Progenitor cell of endocrine pancreas (in vitro differentiated cells): ENCODE measurements around the gene BPHL. TPM values are rescaled to one million over a fixed set of nuclear protein-coding genes. Genes with fewer than 3 reads are reported as not detected.
A peak's percentile ranks its signal among the peaks of the same experiment; 100 is the strongest.

ENCODE experiments used
- DNase-seq: peaks from one replicate; pipeline ENCODE4 v3.0.0; 2021; ENCODE audit warnings: low spot score; ENCODE audit not compliant: unreplicated experiment
- H3K27ac Mint-ChIP-seq: 2 replicates; pipeline ENCODE4 v1.8.0; 2021; ENCODE audit warnings: mild to moderate bottlenecking, moderate library complexity, mixed read lengths
- H3K27me3 Mint-ChIP-seq: 2 replicates; pipeline ENCODE4 v1.8.0; 2021; ENCODE audit warnings: mixed read lengths
- H3K36me3 Mint-ChIP-seq: 2 replicates; pipeline ENCODE4 v1.8.0; 2022; ENCODE audit warnings: mixed read lengths; ENCODE audit not compliant: insufficient read depth
- H3K4me1 Mint-ChIP-seq: 2 replicates; pipeline ENCODE4 v1.8.0; 2021; ENCODE audit warnings: low read depth, mixed read lengths
- H3K4me3 Mint-ChIP-seq: 2 replicates; pipeline ENCODE4 v1.8.0; 2021; ENCODE audit warnings: low read depth, mild to moderate bottlenecking, moderate library complexity, mixed read lengths
- H3K9me3 Mint-ChIP-seq: 2 replicates; pipeline ENCODE4 v1.8.0; 2021; ENCODE audit warnings: low read depth, mixed read lengths
- total RNA-seq: library from RNA; stranded (reverse); gene quantifications from 2 replicates; pipeline ENCODE4 v1.2.1, GENCODE V29; 2021
- TF ChIP-seq, protein P1 (sequence below): fragments of 200-600 bp; sonication (generic); IDR thresholded peaks from one replicate; pipeline ENCODE4 v1.5.0; 2021; ENCODE audit warnings: antibody characterized with exemption, mild to moderate bottlenecking; ENCODE audit not compliant: unreplicated experiment

BPHL gene
- total RNA-seq, 1 donor from 2014 or later = 68.4 TPM

DNA sequence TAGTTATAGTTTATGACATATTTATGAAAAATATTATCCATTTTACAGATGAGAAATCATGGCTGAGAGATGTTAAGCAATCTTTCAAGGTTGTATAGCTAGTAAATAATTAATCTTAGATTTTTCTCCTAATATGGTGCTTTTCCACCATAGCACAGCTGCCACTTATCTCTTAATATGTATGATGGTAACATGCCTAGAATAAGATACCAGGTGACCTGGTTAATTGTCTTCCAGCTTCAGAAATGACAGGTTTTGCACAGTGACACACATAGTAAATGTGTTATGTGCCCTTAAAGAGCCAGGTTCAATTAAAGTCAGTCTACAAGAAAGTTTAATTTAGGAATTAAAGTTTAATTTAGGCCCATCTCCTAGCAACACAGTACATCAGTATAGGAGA lies 24.0 kb downstream of the BPHL start:
- Mint-ChIP-seq H3K9me3 (no peaks in the 10 kb centered on the region), H3K27ac (no peak overlapping the region), H3K27me3 (no peaks in the 10 kb centered on the region), H3K36me3 (peaks cover 42% of the 10 kb centered on the region), H3K4me3 (no peak overlapping the region), H3K4me1 (peaks cover 2% of the 10 kb centered on the region)
- TF ChIP-seq, protein P1, sequence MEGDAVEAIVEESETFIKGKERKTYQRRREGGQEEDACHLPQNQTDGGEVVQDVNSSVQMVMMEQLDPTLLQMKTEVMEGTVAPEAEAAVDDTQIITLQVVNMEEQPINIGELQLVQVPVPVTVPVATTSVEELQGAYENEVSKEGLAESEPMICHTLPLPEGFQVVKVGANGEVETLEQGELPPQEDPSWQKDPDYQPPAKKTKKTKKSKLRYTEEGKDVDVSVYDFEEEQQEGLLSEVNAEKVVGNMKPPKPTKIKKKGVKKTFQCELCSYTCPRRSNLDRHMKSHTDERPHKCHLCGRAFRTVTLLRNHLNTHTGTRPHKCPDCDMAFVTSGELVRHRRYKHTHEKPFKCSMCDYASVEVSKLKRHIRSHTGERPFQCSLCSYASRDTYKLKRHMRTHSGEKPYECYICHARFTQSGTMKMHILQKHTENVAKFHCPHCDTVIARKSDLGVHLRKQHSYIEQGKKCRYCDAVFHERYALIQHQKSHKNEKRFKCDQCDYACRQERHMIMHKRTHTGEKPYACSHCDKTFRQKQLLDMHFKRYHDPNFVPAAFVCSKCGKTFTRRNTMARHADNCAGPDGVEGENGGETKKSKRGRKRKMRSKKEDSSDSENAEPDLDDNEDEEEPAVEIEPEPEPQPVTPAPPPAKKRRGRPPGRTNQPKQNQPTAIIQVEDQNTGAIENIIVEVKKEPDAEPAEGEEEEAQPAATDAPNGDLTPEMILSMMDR = no peak
- DNase-seq = no peak

DNA sequence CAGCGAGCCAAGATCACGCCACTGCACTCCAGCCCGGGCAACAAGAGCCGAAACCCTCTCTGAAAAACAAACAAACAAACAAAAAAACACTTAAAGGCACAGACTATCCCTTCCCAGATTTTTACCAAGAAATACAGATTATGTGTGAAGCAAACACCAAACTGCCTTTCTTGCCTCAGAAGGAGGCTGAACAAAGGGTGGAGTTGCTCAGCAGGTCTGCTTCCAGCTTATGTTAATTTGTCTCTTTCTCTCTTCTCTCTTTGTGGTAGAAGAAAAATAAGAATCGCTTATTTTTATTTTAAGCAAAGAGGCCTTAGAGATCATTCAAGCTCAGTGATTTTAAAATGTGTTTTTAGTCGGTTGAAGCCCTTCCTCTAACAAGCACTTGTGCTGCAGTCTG lies 24.6 kb downstream of the BPHL start:
- peaks cover 2% of the 10 kb centered on the region for H3K4me1 Mint-ChIP-seq
- TF ChIP-seq, protein P1 = no peak
- H3K9me3 Mint-ChIP-seq = no peaks in the 10 kb centered on the region
- no peak overlapping the region for H3K4me3 Mint-ChIP-seq
- H3K27me3 Mint-ChIP-seq = no peaks in the 10 kb centered on the region
- no peak overlapping the region for H3K27ac Mint-ChIP-seq
- no peak for DNase-seq
- H3K36me3 Mint-ChIP-seq = peaks cover 40% of the 10 kb centered on the region

DNA sequence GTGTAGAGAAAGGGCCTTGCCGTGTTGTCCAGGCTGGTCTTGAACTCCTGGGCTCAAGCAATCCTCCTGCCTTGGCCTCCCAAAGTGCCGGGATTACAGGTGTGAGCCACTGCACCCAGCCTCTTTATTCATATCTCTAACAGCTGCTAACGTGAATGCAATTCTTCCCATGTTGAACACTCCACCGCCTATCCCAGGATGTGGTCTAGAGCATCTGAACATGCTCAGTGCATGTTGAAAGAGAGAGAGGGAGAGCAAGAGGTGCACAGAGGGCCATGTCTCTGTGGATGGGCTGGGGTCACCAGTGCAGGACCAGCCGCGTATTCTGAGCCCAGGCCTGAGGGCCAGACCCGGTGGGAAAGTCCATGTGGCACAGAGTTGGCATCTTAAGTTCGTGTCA lies 26.1 kb downstream of the BPHL start:
- no peak overlapping the region for H3K4me3 Mint-ChIP-seq
- H3K27ac Mint-ChIP-seq = peak overlapping the region; percentile 24
- no peaks in the 10 kb centered on the region for H3K9me3 Mint-ChIP-seq
- no peak for DNase-seq
- TF ChIP-seq, protein P1 = no peak
- no peaks in the 10 kb centered on the region for H3K4me1 Mint-ChIP-seq
- H3K36me3 Mint-ChIP-seq = peaks cover 32% of the 10 kb centered on the region
- H3K27me3 Mint-ChIP-seq = no peaks in the 10 kb centered on the region

DNA sequence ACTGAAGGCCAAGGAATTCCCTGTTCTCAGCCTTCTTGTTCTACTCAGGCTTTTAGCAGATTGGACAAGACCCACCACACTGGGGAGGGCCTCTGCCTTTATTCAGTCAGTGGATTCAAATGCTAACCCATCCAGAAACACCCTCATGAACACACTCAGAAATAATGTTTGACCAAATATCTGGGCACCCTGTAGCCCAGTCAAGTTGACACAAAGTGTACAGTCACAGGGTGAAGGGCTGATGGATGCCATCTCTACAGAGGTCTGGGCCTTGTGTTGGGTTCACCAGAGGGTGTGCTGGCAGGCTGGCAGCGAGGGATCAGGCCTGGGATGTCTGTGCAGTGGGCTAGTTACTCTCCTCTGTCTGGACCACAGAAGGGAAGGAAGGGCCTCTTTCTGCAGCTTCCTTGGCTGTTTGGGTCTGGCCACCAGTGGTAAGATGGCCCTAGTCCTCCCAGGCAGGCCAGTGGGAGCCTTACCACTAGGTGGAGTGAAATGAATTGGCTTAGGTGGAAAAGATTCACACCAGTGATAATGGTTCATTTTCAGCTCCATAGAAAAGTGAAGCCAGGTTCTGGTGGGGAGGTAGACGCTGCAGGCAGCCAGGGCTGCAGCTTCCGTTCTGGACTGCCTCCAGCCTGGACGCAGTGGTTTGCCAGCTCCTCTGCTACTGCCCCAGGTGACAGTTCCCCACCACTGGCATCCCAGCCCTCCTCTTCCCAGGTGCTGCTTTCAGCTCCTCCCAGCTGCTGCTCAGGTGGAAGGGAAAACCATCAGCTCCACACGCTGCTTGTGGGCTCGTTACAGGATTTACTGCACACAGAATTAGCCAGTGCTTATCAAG lies 29.6 kb downstream of the BPHL start:
- no peak overlapping the region for H3K27ac Mint-ChIP-seq
- no peaks in the 10 kb centered on the region for H3K4me1 Mint-ChIP-seq
- H3K27me3 Mint-ChIP-seq = no peaks in the 10 kb centered on the region
- no peak for DNase-seq
- TF ChIP-seq, protein P1 = no peak
- no peak overlapping the region for H3K4me3 Mint-ChIP-seq
- peaks cover 30% of the 10 kb centered on the region for H3K36me3 Mint-ChIP-seq
- no peaks in the 10 kb centered on the region for H3K9me3 Mint-ChIP-seq

DNA sequence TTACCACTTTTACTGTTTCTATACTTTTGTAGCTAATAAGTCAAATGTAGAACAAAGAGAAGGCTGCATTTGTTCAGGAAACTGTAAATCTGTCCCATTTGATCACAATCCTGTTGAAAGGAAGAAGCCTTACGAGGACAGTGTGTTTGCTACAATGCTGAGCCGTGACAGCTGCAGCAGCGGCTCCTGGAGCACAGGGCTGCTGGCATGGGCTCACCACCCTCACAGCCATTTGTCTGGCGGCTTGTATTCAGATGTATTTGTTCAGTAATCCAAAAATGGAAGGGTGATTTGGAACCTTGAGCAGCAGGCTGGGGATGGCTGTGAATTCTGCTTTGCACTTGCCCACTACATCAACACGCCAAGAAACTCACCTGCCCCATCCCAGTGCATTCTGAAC lies 33.2 kb downstream of the BPHL start:
- H3K9me3 Mint-ChIP-seq = no peaks in the 10 kb centered on the region
- TF ChIP-seq, protein P1 = no peak
- H3K36me3 Mint-ChIP-seq = peaks cover 24% of the 10 kb centered on the region
- no peak overlapping the region for H3K27ac Mint-ChIP-seq
- H3K4me3 Mint-ChIP-seq = no peak overlapping the region
- peaks cover 4% of the 10 kb centered on the region for H3K27me3 Mint-ChIP-seq
- peaks cover 4% of the 10 kb centered on the region for H3K4me1 Mint-ChIP-seq
- DNase-seq = no peak
